Measurements from ENCODE around the gene NRXN3.

DNA sequence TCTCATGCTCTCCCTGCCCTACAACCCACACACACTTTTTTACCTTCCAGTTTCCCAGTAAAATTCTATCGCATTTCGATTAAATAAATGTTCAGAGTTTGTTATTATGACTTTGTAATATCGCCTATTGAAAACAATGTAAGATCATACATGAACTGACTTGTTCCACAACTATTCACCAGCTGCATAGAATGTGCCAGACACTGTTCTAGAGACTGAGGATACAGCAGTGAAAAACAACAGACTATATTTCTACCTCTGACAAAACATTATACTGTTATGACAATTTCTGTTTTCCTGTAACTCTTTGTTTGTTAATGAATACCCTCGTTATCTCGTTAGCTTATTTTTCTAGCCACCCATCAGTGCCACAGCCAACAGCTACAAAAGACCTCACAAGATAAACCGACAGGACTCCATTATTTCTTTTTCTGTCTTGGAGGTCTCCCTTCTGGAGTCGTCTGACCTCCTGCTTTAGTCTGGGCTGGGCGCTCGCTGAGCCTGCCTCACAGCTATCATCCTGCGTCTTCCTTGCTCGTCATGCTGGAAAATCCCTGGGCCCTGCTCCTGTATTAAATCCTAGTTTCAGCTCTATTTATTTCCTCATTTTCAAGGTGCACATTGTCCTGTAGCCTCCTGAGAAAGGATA, 1542.3 kb downstream of the NRXN3 start:
- TF ChIP-seq EZH2 (IDR thresholded peaks at IDR 0.05; ENCODE audit: insufficient read depth, poor library complexity, severe bottlenecking) (no peak), EZH2phosphoT487 (IDR thresholded peaks at IDR 0.05; ENCODE audit: insufficient read depth, low read depth) (no peak)
